GM23338 (cell line): Measurements from ENCODE around the gene KIF17.

Experiments used
- CREB1 ChIP-seq: fragments of 250-450 bp; sonication (Bioruptor Pico); IDR thresholded peaks from 2 replicates; pipeline ENCODE4 v1.5.0; 2020; ENCODE audit warnings: low read depth, mild to moderate bottlenecking, moderate library complexity
- CTCF ChIP-seq, 2 experiments: fragments of 200-600 bp in 1 of 2; sonication (generic) in 1 of 2; conservative IDR thresholded peaks; 2 replicates each; pipeline versions ENCODE4 v1.5.1 to v1.6.1; 2016 to 2017; ENCODE audit warnings: antibody characterized with exemption in 2 of 2, low read depth in 2 of 2, mild to moderate bottlenecking in 2 of 2, moderate library complexity in 1 of 2
- EZH2phosphoT487 ChIP-seq: fragments of 200-600 bp; sonication (generic); IDR thresholded peaks from one replicate; pipeline ENCODE4 v1.8.1; 2018; ENCODE audit warnings: antibody characterized with exemption; ENCODE audit not compliant: unreplicated experiment

GRCh38 chr1:20621012-20621411 lies 96.8 kb downstream of the KIF17 start:
- TF ChIP-seq CREB1 (no peak), CTCF (conservative IDR thresholded peaks at IDR 0.05; ENCODE audit: low read depth in 2 of 2) (no peak), EZH2phosphoT487 (no peak)
